ENCODE measurements around the gene RNF14.
A peak's percentile ranks its signal among the peaks of the same experiment; 100 is the strongest.
"Not testable (repeated sequence)": the region's sequence is repeated elsewhere in the genome, so short reads cannot be mapped to it uniquely, and the experiment has no call there.

The RNF14 gene

GRCh38 chr5:142016556-142016955 is 47.7 kb downstream of the RNF14 start:
- DNase-seq = peak; percentile 45

- no peak for DNase-seq
Observed at GRCh38 chr5:142017832-142018427, 49.0 kb downstream of the RNF14 start.

GRCh38 chr5:142020122-142020659 is 51.3 kb downstream of the RNF14 start:
- DNase-seq = no peak

- DNase-seq = no peak
Observed at GRCh38 chr5:142023836-142024235, 54.9 kb downstream of the RNF14 start.

GRCh38 chr5:142024771-142025304 is 55.9 kb downstream of the RNF14 start:
- DNase-seq = peak; percentile 87

- no peak for DNase-seq
Observed at GRCh38 chr5:142025637-142026036, 56.7 kb downstream of the RNF14 start.

- no peak for DNase-seq
Observed at GRCh38 chr5:142032150-142032549, 63.2 kb downstream of the RNF14 start.

- no peak for DNase-seq
Observed at GRCh38 chr5:142032747-142033631, 64.1 kb downstream of the RNF14 start.

GRCh38 chr5:142033632-142034567 is 65.0 kb downstream of the RNF14 start:
- not testable (repeated sequence) for DNase-seq

- no peak for DNase-seq
Observed at GRCh38 chr5:142034994-142035393, 66.1 kb downstream of the RNF14 start.

- DNase-seq = no peak
Observed at GRCh38 chr5:142036918-142037317, 68.0 kb downstream of the RNF14 start.

GRCh38 chr5:142037599-142037998 is 68.7 kb downstream of the RNF14 start:
- DNase-seq = not testable (repeated sequence)

GRCh38 chr5:142038735-142039134 is 69.8 kb downstream of the RNF14 start:
- no peak for DNase-seq
